B cell (primary cell): Measurements from ENCODE around the gene SLC23A2. TPM values are rescaled to one million over a fixed set of nuclear protein-coding genes. Genes with fewer than 3 reads are reported as not detected.

Experiments
- ATAC-seq: fragments of 200-7000 bp; cut with Tn5 transposase; one replicate; pipeline ENCODE4 v1.10.0; 2021; ENCODE audit warnings: low read depth, mild to moderate bottlenecking, moderate number of reproducible peaks, moderate library complexity
- CTCF ChIA-PET: fragments of 350-600 bp; sonication (Branson Sonifier 250); formaldehyde crosslinking; loops from one replicate; lab custom pipeline; 2021; ENCODE audit warnings: antibody characterized with exemption, inconsistent platforms; lab: Charles Lee
- POLR2A ChIA-PET: fragments of 350-600 bp; sonication (Branson Sonifier 250); formaldehyde crosslinking; loops from one replicate; lab custom pipeline; 2021; ENCODE audit warnings: antibody characterized with exemption; lab: Charles Lee
- DNase-seq: peaks from one replicate; pipeline ENCODE4 v3.0.0; 2013
- H2AFZ ChIP-seq: 2 replicates; pipeline ENCODE4 v1.6.1; 2012; ENCODE audit warnings: mild to moderate bottlenecking, low read depth, low read length; ENCODE audit not compliant: insufficient read depth, poor library complexity, severe bottlenecking
- H3K27ac ChIP-seq, 2 donors: 1 replicate in 1 of 2; 2 replicates in 1 of 2; pipeline ENCODE4 v1.5.1; 2012 to 2013; ENCODE audit warnings: low read length in 2 of 2, mild to moderate bottlenecking in 2 of 2, moderate library complexity in 1 of 2
- H3K27me3 ChIP-seq, 4 experiments: fragments of 200-600 bp in 1 of 4; sonication (generic) in 1 of 4; replicated peaks in 1 of 4; 1 replicate in 2 of 4; 2 replicates in 2 of 4; pipeline versions ENCODE4 v1.6.1 to v1.7.0; 2013 to 2016; ENCODE audit warnings: low read length in 3 of 4, mild to moderate bottlenecking in 2 of 4, mixed read lengths in 1 of 4, moderate library complexity in 1 of 4; ENCODE audit not compliant: insufficient read depth in 4 of 4, control insufficient read depth in 3 of 4; ENCODE audit errors: control extremely low read depth in 1 of 4
- H3K36me3 ChIP-seq, 2 experiments: replicated peaks in 1 of 2; 1 replicate in 1 of 2; 2 replicates in 1 of 2; pipeline versions ENCODE4 v1.6.1 to v1.7.1; 2013; ENCODE audit warnings: low read length in 1 of 2; ENCODE audit not compliant: insufficient read depth in 2 of 2, control insufficient read depth in 1 of 2; ENCODE audit errors: control extremely low read depth in 1 of 2, extremely low read depth in 1 of 2
- H3K4me1 ChIP-seq, 2 donors: fragments of 200-600 bp in 1 of 2; sonication (generic) in 1 of 2; 1 replicate in 1 of 2; 2 replicates in 1 of 2; pipeline versions ENCODE4 v1.5.1 to v1.6.1; 2013 to 2017; ENCODE audit warnings: low read length in 2 of 2; ENCODE audit not compliant: control insufficient read depth in 2 of 2, insufficient read depth in 2 of 2
- H3K4me2 ChIP-seq: replicated peaks from 2 replicates; pipeline ENCODE3; 2012; ENCODE audit warnings: mild to moderate bottlenecking, low read depth, low read length; ENCODE audit not compliant: poor library complexity, severe bottlenecking
- H3K4me3 ChIP-seq, 5 experiments: fragments of 200-600 bp in 1 of 5; sonication (generic) in 1 of 5; 1 replicate in 3 of 5; 2 replicates in 2 of 5; pipeline versions ENCODE4 v1.5.1 to v1.7.0; 2011 to 2016; ENCODE audit warnings: low read length in 4 of 5, mild to moderate bottlenecking in 4 of 5, low read depth in 2 of 5, control low read depth in 1 of 5, moderate library complexity in 1 of 5; ENCODE audit not compliant: insufficient read depth in 1 of 5; ENCODE audit errors: control extremely low read depth in 1 of 5, extremely low read depth in 1 of 5
- H3K79me2 ChIP-seq: fragments of 200-600 bp; sonication (generic); one replicate; pipeline ENCODE4 v1.6.0; 2016; ENCODE audit warnings: low read length; ENCODE audit not compliant: control insufficient read depth, insufficient read depth
- H3K9ac ChIP-seq: fragments of 200-600 bp; sonication (generic); 2 replicates; pipeline ENCODE4 v1.6.1; 2017; ENCODE audit warnings: mild to moderate bottlenecking, low read length, moderate library complexity
- H3K9me3 ChIP-seq, 3 donors: one replicate each; pipeline versions ENCODE4 v1.6.1 to v1.7.1; 2013; ENCODE audit warnings: low read length in 2 of 3; ENCODE audit not compliant: control insufficient read depth in 2 of 3, insufficient read depth in 1 of 3; ENCODE audit errors: control extremely low read depth in 1 of 3
- H4K20me1 ChIP-seq: 2 replicates; pipeline ENCODE4 v1.6.0; 2012; ENCODE audit warnings: mild to moderate bottlenecking, low read length; ENCODE audit not compliant: insufficient read depth, control insufficient read depth, poor library complexity, severe bottlenecking
- H3K27ac Mint-ChIP-seq: one replicate; pipeline ENCODE4 v1.8.0; 2021; ENCODE audit warnings: mixed read lengths
- H3K27me3 Mint-ChIP-seq: one replicate; pipeline ENCODE4 v1.8.0; 2021; ENCODE audit warnings: mixed read lengths
- H3K4me1 Mint-ChIP-seq: one replicate; pipeline ENCODE4 v1.8.0; 2021; ENCODE audit warnings: mixed read lengths
- H3K4me3 Mint-ChIP-seq: one replicate; pipeline ENCODE4 v1.8.0; 2021; ENCODE audit warnings: mixed read lengths
- H3K9me3 Mint-ChIP-seq: one replicate; pipeline ENCODE4 v1.8.0; 2022; ENCODE audit warnings: mixed read lengths; ENCODE audit not compliant: insufficient read depth
- EZH2 ChIP-seq: IDR thresholded peaks from 2 replicates; pipeline ENCODE4 v1.6.1; 2012; ENCODE audit warnings: borderline replicate concordance, low read depth, mild to moderate bottlenecking, moderate library complexity, low read length; ENCODE audit not compliant: insufficient read depth, poor library complexity, severe bottlenecking
- WGBS: methylation state at CpG from one replicate; pipeline ENCODE4 v1.1.5; 2013; ENCODE audit warnings: missing lambda C conversion rate; ENCODE audit not compliant: insufficient coverage; 5-methylcytosine and 5-hydroxymethylcytosine counted together
- intact Hi-C: fragments of 100-400 bp; cut with micrococcal nuclease; formaldehyde crosslinking; loops from one replicate; pipeline ENCODE4 v1.10.0; 2022
- polyA plus RNA-seq: library from polyadenylated mRNA; depleted of rRNA; stranded (reverse); fragments of >200 nt; gene quantifications from 2 replicates; pipeline ENCODE4 v1.2.3, GENCODE V29; 2012
- total RNA-seq, 2 donors: library from RNA; stranded (reverse); fragments of 120-200 nt in 1 of 2; gene quantifications; 1 replicate in 1 of 2; 2 replicates in 1 of 2; pipeline versions ENCODE4 v1.2.3 to v1.2.4, GENCODE V29; 2013 to 2022
- TF ChIP-seq, protein P1 (sequence below): fragments of 200-600 bp; IDR thresholded peaks from one replicate; pipeline ENCODE4 v1.8.0; 2022; ENCODE audit warnings: antibody characterized with exemption, mild to moderate bottlenecking

The SLC23A2 gene
- total and polyA plus RNA-seq, 2 donors (not counting 1 experiment from before 2014, with no cell fraction given) = 23.6 to 70.7 TPM

DNA sequence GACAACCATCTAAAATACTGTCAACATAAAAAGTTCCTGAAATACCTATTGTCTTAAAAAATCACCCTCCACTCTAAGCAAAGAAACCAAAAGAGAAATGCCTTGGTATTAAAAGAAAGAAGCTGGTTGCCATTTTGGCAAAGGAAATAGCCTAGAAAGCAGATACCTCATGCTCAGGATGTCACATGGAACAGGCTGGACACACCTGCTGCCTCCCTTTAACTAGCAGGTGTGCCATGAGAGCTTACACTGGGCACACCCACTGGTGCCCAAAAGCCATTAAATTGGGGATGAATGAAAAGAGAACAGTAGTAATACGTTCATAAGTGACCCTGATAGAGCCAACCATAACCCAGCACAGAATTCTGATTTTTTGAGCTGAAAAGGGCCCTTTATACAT is 1.5 kb downstream of the SLC23A2 start:
- POLR2A ChIA-PET = interaction anchor here (1.7 kb wide), 1 partner anchor 14 kb away, joined by 3 read pairs; no protein-coding TSS in a partner anchor
- no peaks in the 10 kb centered on the region for H3K9me3 Mint-ChIP-seq
- peak overlapping the region; percentile 85 for H3K27ac Mint-ChIP-seq
- DNase-seq (peak; percentile 36), ATAC-seq (no peak)
- H3K27me3 ChIP-seq = no peaks in the 10 kb centered on the region
- peak overlapping the region in 3 of 5 experiments; percentile 71 to 81 (median 72) for H3K4me3 ChIP-seq
- peaks cover 0 to 2% of the 10 kb centered on the region in 2 experiments for H3K36me3 ChIP-seq
- WGBS = 43% methylated on average over 1 of the region's 1 CpG
- H3K27ac ChIP-seq = no peak overlapping the region
- no peaks in the 10 kb centered on the region for H3K9me3 ChIP-seq
- H3K27me3 Mint-ChIP-seq = no peaks in the 10 kb centered on the region
- TF ChIP-seq, protein P1, sequence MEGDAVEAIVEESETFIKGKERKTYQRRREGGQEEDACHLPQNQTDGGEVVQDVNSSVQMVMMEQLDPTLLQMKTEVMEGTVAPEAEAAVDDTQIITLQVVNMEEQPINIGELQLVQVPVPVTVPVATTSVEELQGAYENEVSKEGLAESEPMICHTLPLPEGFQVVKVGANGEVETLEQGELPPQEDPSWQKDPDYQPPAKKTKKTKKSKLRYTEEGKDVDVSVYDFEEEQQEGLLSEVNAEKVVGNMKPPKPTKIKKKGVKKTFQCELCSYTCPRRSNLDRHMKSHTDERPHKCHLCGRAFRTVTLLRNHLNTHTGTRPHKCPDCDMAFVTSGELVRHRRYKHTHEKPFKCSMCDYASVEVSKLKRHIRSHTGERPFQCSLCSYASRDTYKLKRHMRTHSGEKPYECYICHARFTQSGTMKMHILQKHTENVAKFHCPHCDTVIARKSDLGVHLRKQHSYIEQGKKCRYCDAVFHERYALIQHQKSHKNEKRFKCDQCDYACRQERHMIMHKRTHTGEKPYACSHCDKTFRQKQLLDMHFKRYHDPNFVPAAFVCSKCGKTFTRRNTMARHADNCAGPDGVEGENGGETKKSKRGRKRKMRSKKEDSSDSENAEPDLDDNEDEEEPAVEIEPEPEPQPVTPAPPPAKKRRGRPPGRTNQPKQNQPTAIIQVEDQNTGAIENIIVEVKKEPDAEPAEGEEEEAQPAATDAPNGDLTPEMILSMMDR = no peak
- no peak for TF ChIP-seq EZH2
- peaks cover 28 to 51% of the 10 kb centered on the region in 2 donors for H3K4me1 ChIP-seq
- peak overlapping the region; percentile 29 for H2AFZ ChIP-seq
- peaks cover 52% of the 10 kb centered on the region for H3K4me1 Mint-ChIP-seq
- peaks cover 5% of the 10 kb centered on the region for H4K20me1 ChIP-seq
- peaks cover 62% of the 10 kb centered on the region for H3K79me2 ChIP-seq
- intact Hi-C loops = loop anchor here (1.0 to 5.0 kb wide), 4 partner anchors 26 to 103 kb away; no protein-coding TSS in a partner anchor
- peak overlapping the region; percentile 70 for H3K9ac ChIP-seq
- CTCF ChIA-PET = interaction anchor here (0.8 to 3.1 kb wide), 5 partner anchors 10 to 387 kb away, joined by 3 to 22 read pairs (median 6); no protein-coding TSS in a partner anchor
- H3K4me3 Mint-ChIP-seq = peak overlapping the region; percentile 97
- H3K4me2 ChIP-seq = peak overlapping the region; percentile 89

DNA sequence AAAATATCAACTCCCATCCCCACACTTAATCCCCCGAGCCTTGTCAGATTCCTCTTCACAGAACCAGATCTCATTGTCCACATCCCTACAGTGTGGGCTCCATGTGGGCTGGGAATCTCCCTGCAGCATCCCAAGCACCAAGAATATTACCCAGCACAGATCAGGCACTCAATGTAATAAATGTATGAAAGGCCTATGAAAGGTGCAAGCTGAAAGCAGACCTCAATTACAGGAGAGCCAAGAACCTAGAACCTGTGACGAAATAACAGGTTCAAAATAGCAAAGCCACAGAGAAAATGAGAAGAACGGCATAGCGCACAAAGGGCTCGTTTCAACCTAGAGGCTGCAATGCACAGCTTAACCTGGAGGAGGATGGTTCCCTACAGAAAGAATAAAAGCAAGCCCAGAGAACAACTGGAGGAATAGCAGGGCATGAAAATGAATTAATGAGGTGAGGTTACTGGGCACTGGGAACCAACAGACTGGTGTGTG is 3.1 kb downstream of the SLC23A2 start:
- Histone ChIP-seq H3K79me2 (peaks cover 76% of the 10 kb centered on the region), H4K20me1 (peaks cover 5% of the 10 kb centered on the region), H3K4me3 (no peak overlapping the region), H2AFZ (peak overlapping the region; percentile 1), H3K27me3 (no peaks in the 10 kb centered on the region), H3K27ac (no peak overlapping the region), H3K36me3 (peaks cover 0 to 2% of the 10 kb centered on the region in 2 experiments), H3K9me3 (no peaks in the 10 kb centered on the region), H3K4me2 (peak overlapping the region; percentile 21), H3K4me1 (peaks cover 28 to 62% of the 10 kb centered on the region in 2 donors), H3K9ac (no peak overlapping the region)
- H3K4me3 Mint-ChIP-seq = peak overlapping the region; percentile 71
- DNase-seq = peak; percentile 63
- CTCF ChIA-PET = interaction anchor here (0.6 to 3.1 kb wide), 10 partner anchors 8 to 102 kb away, joined by 3 to 22 read pairs (median 6); no protein-coding TSS in a partner anchor
- peak overlapping the region; percentile 51 for H3K27ac Mint-ChIP-seq
- no peaks in the 10 kb centered on the region for H3K9me3 Mint-ChIP-seq
- H3K27me3 Mint-ChIP-seq = no peaks in the 10 kb centered on the region
- intact Hi-C loops = loop anchor here (1.0 kb wide), 1 partner anchor 42 kb away; no protein-coding TSS in a partner anchor
- POLR2A ChIA-PET = interaction anchor here (0.8 to 1.7 kb wide), 4 partner anchors 8 to 36 kb away, joined by 3 to 4 read pairs (median 3); no protein-coding TSS in a partner anchor
- ATAC-seq = peak; percentile 39
- peaks cover 67% of the 10 kb centered on the region for H3K4me1 Mint-ChIP-seq
- WGBS = 27% methylated on average over 4 of the region's 5 CpGs
- TF ChIP-seq, protein P1 = peak; percentile 48
- no peak for TF ChIP-seq EZH2
